Left lung (tissue), 10 donors: ENCODE results near the gene HMOX2. TPM values are rescaled to one million over a fixed set of nuclear protein-coding genes. Genes with fewer than 3 reads are reported as not detected.

Experiments
- ATAC-seq: fragments of 200-7000 bp; cut with Tn5 transposase; one replicate; pipeline ENCODE4 v1.9.1; 2020; ENCODE audit warnings: moderate library complexity
- DNase-seq, 4 donors: peaks; one replicate each; pipeline ENCODE4 v3.0.0-alpha.2; 2013 to 2020
- H3K27ac ChIP-seq, 2 donors: fragments of 200-600 bp; sonication (generic) in 1 of 2; one replicate each; pipeline versions ENCODE4 v1.5.0 to v1.8.0; 2020 to 2021
- H3K27me3 ChIP-seq, 2 donors: fragments of 200-600 bp; sonication (generic) in 1 of 2; one replicate each; pipeline versions ENCODE4 v1.5.0 to v1.8.0; 2020 to 2021
- H3K36me3 ChIP-seq, 2 donors: fragments of 200-600 bp; sonication (generic) in 1 of 2; one replicate each; pipeline versions ENCODE4 v1.5.0 to v1.8.0; 2020 to 2021
- H3K4me1 ChIP-seq, 2 donors: fragments of 200-600 bp; one replicate each; pipeline ENCODE4 v1.8.0; 2021
- H3K4me3 ChIP-seq, 2 donors: fragments of 200-600 bp; sonication (generic) in 1 of 2; one replicate each; pipeline versions ENCODE4 v1.5.0 to v1.8.0; 2020 to 2021; ENCODE audit warnings: mild to moderate bottlenecking in 1 of 2
- H3K9me3 ChIP-seq, 2 donors: fragments of 200-600 bp; sonication (generic) in 1 of 2; one replicate each; pipeline versions ENCODE4 v1.5.0 to v1.8.0; 2020 to 2021
- intact Hi-C, 2 donors: fragments of 100-400 bp; cut with DNase I; formaldehyde crosslinking; loops; one replicate each; pipeline versions ENCODE4 v1.11.2 to v1.14.2; 2022
- polyA plus RNA-seq, 6 donors: library from polyadenylated mRNA; unstranded; fragments of 120-200 nt; gene quantifications; one replicate each; pipeline ENCODE4 v1.2.1, GENCODE V29; 2013; ENCODE audit not compliant: insufficient read length in 6 of 6
- total RNA-seq, 2 donors: library from RNA; stranded (reverse); fragmentation: NEBNext Ultra II Directional; extraction: Animal tissue kit (Norgen Biotek cat#: 25700); gene quantifications; one replicate each; pipeline ENCODE4 v1.2.1, GENCODE V29; 2021
- TF ChIP-seq, protein P1 (sequence below), 2 donors: fragments of 200-600 bp; sonication (generic) in 1 of 2; IDR thresholded peaks; one replicate each; pipeline versions ENCODE4 v1.5.0 to v1.8.0; 2021; ENCODE audit warnings: antibody characterized with exemption in 2 of 2
- donor health status: DM: no; HTN: yes; CAD: no.
- donor health status: DM: no; HTN: no; CAD: no.

Gene HMOX2
- total and polyA plus RNA-seq, 8 donors: 36.2 to 52.1 (median 39.5) TPM

DNA sequence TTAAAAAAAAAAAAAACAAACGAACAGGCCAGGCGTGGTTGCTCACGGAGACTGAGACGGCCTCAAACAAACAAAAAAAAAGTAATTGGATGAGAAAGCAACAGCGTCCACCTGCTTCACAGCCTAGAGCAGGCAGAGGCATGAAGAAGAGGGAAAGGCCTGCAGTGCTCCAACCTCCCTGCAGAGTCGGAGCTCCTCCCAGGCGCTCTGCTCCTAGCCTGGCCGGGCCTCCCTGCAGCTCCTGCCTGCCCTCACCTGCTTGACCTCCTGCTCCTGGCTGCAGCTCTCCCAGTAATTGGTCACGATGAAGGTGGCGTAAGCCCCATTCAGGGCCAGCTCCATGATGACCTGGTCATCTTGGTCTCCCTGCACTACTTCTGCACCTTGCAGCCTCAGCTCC, 7.2 kb upstream of the HMOX2 start:
- DNase-seq (no peak), ATAC-seq (no peak)
- intact Hi-C loops: no loop called here
- no peak overlapping the region for H3K4me3 ChIP-seq
- no peak overlapping the region for H3K27ac ChIP-seq
- no peaks in the 10 kb centered on the region for H3K27me3 ChIP-seq
- H3K36me3 ChIP-seq: peaks cover 0 to 60% of the 10 kb centered on the region in 2 donors
- TF ChIP-seq, protein P1, sequence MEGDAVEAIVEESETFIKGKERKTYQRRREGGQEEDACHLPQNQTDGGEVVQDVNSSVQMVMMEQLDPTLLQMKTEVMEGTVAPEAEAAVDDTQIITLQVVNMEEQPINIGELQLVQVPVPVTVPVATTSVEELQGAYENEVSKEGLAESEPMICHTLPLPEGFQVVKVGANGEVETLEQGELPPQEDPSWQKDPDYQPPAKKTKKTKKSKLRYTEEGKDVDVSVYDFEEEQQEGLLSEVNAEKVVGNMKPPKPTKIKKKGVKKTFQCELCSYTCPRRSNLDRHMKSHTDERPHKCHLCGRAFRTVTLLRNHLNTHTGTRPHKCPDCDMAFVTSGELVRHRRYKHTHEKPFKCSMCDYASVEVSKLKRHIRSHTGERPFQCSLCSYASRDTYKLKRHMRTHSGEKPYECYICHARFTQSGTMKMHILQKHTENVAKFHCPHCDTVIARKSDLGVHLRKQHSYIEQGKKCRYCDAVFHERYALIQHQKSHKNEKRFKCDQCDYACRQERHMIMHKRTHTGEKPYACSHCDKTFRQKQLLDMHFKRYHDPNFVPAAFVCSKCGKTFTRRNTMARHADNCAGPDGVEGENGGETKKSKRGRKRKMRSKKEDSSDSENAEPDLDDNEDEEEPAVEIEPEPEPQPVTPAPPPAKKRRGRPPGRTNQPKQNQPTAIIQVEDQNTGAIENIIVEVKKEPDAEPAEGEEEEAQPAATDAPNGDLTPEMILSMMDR (IDR thresholded peaks at IDR 0.05): no peak
- no peaks in the 10 kb centered on the region for H3K9me3 ChIP-seq
- H3K4me1 ChIP-seq: peaks cover 0 to 6% of the 10 kb centered on the region in 2 donors

DNA sequence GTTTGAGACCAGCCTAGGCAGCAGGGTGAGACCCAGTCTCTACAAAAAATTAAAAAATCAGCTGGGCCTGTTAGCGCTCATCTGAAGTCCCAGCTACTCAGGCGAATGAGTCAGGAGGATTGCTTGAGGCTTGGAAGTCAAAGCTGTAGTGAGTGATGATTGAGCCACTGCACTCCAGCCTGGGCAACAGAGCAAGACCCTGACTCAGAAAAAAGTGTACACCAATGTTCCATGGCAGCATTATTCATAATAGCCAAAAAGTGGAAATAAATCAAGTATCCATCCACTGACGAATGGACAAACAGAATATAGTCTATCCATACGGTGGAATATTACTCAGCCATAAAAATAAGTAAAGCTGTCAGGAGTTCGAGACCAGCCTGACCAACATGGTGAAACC, 4.3 kb upstream of the HMOX2 start:
- H3K4me3 ChIP-seq: no peak overlapping the region
- ATAC-seq (no peak), DNase-seq (no peak)
- H3K4me1 ChIP-seq: peaks cover 0 to 26% of the 10 kb centered on the region in 2 donors
- H3K36me3 ChIP-seq: peaks cover 0 to 31% of the 10 kb centered on the region in 2 donors
- H3K27me3 ChIP-seq: no peaks in the 10 kb centered on the region
- H3K9me3 ChIP-seq: no peaks in the 10 kb centered on the region
- TF ChIP-seq, protein P1 (IDR thresholded peaks at IDR 0.05): no peak
- intact Hi-C loops: no loop called here
- no peak overlapping the region for H3K27ac ChIP-seq

DNA sequence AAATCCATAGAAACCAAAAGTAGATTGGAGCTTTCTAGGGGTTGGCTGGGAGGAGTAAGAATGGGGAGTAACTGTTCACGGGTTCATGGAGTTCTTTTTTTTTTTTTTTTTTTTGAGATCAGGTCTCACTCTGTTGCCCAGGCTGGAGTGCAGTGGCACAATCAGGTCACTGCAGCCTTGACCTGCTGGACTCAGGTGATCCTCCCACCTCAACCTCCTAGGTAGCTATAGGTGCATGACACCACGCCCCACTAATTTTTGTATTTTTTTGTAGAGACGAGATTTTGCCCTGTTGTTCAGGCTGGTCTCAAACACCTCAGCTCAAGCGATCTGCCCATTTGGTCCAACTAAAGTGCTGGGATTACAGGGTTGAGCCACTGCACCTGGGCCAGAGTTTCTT, 3.3 kb upstream of the HMOX2 start:
- Histone ChIP-seq H3K4me1 (peaks cover 5 to 36% of the 10 kb centered on the region in 2 donors), H3K9me3 (no peaks in the 10 kb centered on the region), H3K36me3 (peaks cover 0 to 21% of the 10 kb centered on the region in 2 donors), H3K27me3 (no peaks in the 10 kb centered on the region), H3K4me3 (no peak overlapping the region), H3K27ac (no peak overlapping the region)
- DNase-seq: no peak
- TF ChIP-seq, protein P1 (IDR thresholded peaks at IDR 0.05): no peak
- intact Hi-C loops: no loop called here
- no peak for ATAC-seq

DNA sequence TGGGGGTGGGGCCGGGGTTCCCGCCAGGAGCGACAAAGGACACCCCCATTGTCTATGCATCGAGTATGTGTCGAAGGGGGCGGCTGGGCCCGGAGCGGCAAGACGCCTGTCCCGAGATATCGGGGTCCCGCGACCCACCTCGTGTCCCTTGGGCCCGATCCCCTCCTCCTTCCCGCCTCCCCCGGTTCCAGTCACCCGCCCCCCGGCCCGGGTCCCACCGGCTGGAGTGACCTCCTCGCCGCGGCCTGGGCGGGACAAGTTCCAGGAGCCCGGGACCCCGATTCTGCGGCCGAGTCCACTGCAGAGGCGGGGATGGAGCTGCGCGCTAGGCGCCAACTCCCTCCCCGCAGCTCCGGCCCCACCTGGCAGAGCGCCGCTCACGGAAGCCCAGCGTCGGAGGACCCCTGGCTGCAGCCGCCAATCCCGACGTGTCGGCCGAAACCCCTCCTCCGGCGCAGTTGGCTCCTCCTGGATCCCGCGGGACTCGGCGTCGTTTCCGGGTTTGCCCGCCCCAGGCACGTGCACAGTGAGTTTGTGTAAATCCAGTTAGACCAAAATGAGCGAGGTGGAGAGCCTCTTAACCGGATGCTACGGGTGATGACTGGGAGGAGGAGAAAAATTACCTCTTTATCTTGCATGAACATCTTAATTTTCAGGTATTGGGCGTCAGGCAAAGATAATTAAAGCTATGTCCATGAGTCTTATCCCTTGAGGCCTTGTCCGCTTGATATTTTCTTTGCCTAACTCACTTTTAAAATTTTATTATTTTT, 1.8 kb upstream of the HMOX2 start, which contains the start of gene NMRAL1:
TSS of gene NMRAL1 (minus strand) at position 434 of the 770 bp plus-strand sequence. CDS start 493 bp downstream, outside the sequence.
- peaks cover 5 to 51% of the 10 kb centered on the region in 2 donors for H3K4me1 ChIP-seq
- H3K36me3 ChIP-seq: peaks cover 0 to 8% of the 10 kb centered on the region in 2 donors
- peak within 1 kb of the TSS; percentile 61 to 67 for H3K4me3 ChIP-seq
- H3K9me3 ChIP-seq: no peaks in the 10 kb centered on the region
- TF ChIP-seq, protein P1 (IDR thresholded peaks at IDR 0.05): no peak
- H3K27me3 ChIP-seq: no peaks in the 10 kb centered on the region
- ATAC-seq (peak; percentile 65), DNase-seq (peak; percentile 86 to 95 (median 92))
- intact Hi-C loops: no loop called here
- H3K27ac ChIP-seq: peak within 1 kb of the TSS; percentile 2 to 77

DNA sequence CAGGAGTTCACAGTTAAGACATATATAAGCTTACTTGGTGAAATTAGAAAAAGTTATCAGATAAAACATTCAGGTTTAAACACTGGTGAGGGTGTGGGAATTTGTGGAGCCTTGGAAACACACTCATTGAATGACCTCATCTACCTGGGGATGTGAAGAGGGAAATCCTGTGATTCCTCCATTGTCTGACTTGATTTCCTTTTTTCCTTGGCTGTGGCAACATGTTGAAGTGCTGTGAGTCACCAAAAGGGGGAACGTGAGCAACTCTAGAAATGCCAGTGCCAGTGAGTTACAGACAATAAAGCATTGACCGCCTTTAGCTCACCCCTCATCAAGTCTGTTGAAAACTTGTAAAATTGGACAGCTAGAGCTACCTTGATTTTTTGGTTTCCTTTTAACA, 1.8 kb downstream of the HMOX2 start:
- Histone ChIP-seq H3K36me3 (no peaks in the 10 kb centered on the region), H3K4me1 (peaks cover 5 to 62% of the 10 kb centered on the region in 2 donors), H3K4me3 (peak overlapping the region in 1 of 2 donors; percentile 86), H3K27ac (peak overlapping the region in 1 of 2 donors; percentile 26), H3K9me3 (no peaks in the 10 kb centered on the region), H3K27me3 (no peaks in the 10 kb centered on the region)
- DNase-seq (no peak), ATAC-seq (no peak)
- intact Hi-C loops: no loop called here
- TF ChIP-seq, protein P1 (IDR thresholded peaks at IDR 0.05): no peak
